ENCODE results near the gene ABLIM2. TPM values are rescaled to one million over a fixed set of nuclear protein-coding genes. Genes with fewer than 3 reads are reported as not detected.

ABLIM2 gene
- total and polyA plus RNA-seq, 2 of the 4 experiments (the other 2 are of a cell fraction), result under 0.01 to 0.10 TPM

GRCh38 chr4:8066336-8066931 is 92.2 kb downstream of the ABLIM2 start:
- no peak overlapping the region for H3K27ac ChIP-seq (ENCODE audit: insufficient read depth, low read length)
- H2AK5ac ChIP-seq (ENCODE audit: low read depth, low read length), result no peak overlapping the region
- H4K8ac ChIP-seq (ENCODE audit: low read depth in 2 of 2, low read length in 2 of 2), result no peak overlapping the region
- H2BK5ac ChIP-seq (ENCODE audit: low read depth, low read length, poor library complexity, severe bottlenecking), result no peak overlapping the region
- no peak overlapping the region for H3K23ac ChIP-seq (ENCODE audit: low read depth, low read length)
- no TSS peak for BruUV-seq (replicated peaks)
- H3K4me2 ChIP-seq (ENCODE audit: low read depth, low read length), result no peak overlapping the region
- ChIA-PET CTCF (no interaction called here), POLR2A (ENCODE audit: unreplicated experiment) (no interaction called here)
- no peak overlapping the region for H3K18ac ChIP-seq (ENCODE audit: low read depth, low read length)
- no peak overlapping the region for H3K9ac ChIP-seq (ENCODE audit: low read depth, low read length)
- no peak overlapping the region for H3K4me3 ChIP-seq (ENCODE audit: insufficient read depth, low read depth, low read length)
- H4K5ac ChIP-seq (ENCODE audit: low read depth, low read length), result no peak overlapping the region
- H3K9me1 ChIP-seq (ENCODE audit: insufficient read depth, low read length), result no peaks in the 10 kb centered on the region; the same call in 1 of the 2 replicates
- H3K36me3 ChIP-seq (ENCODE audit: control insufficient read depth, insufficient read depth, low read length), result no peaks in the 10 kb centered on the region
- H3K14ac ChIP-seq (replicated peaks; ENCODE audit: low read depth, low read length), result no peak overlapping the region
- ATAC-seq (ENCODE audit: low read depth) (no peak), DNase-seq (no peak)
- H3K4me1 ChIP-seq (ENCODE audit: control insufficient read depth, insufficient read depth, low read length), result no peaks in the 10 kb centered on the region
- H3K27me3 ChIP-seq (ENCODE audit: control insufficient read depth, insufficient read depth, low read length), result peaks cover 54% of the 10 kb centered on the region
- H4K20me1 ChIP-seq (ENCODE audit: insufficient read depth, low read length), result no peaks in the 10 kb centered on the region
- H3K56ac ChIP-seq (ENCODE audit: extremely low read depth, insufficient read depth, low read length), result no peak overlapping the region
- H3K79me1 ChIP-seq (ENCODE audit: low read depth in 1 of 2, low read length in 2 of 2), result no peaks in the 10 kb centered on the region
- no peak overlapping the region for H4K91ac ChIP-seq (ENCODE audit: insufficient read depth, low read depth, low read length)
- H3K4ac ChIP-seq (ENCODE audit: low read depth, low read length), result no peak overlapping the region
- dilution Hi-C loops (cut with HindIII; ENCODE audit: low sequenced_read_pairs, unreplicated experiment), result no loop called here
- peaks cover 19% of the 10 kb centered on the region for H3K9me3 ChIP-seq (ENCODE audit: control insufficient read depth, insufficient read depth, low read length)
- WGBS, 2 experiments (ENCODE audit: extremely low coverage in 2 of 2, insufficient read length in 1 of 2), result 85% methylated on average over 5 of the region's 13 CpGs; no CpG with 5 or more reads in 1 of the 2 experiments
- no peak overlapping the region for H2BK20ac ChIP-seq (ENCODE audit: low read depth, low read length)
- H2AK9ac ChIP-seq (replicated peaks; ENCODE audit: low read depth, low read length, poor library complexity), result no peak overlapping the region
- intact Hi-C loops (cut with micrococcal nuclease), result no loop called here
- no peak for TF ChIP-seq MAZ (IDR thresholded peaks at IDR 0.05; ENCODE audit: borderline replicate concordance, low read depth, low read length)
- no peak for TF ChIP-seq ELK1 (IDR thresholded peaks at IDR 0.05; ENCODE audit: borderline replicate concordance, low read depth, low read length)
- no peak for TF ChIP-seq MAFK (IDR thresholded peaks at IDR 0.05; ENCODE audit: low read depth, low read length)
- no peak overlapping the region for H2BK15ac ChIP-seq (ENCODE audit: low read depth, low read length)
- H2AFZ ChIP-seq (replicated peaks; ENCODE audit: low read length, poor library complexity), result no peak overlapping the region
- in situ Hi-C loops (cut with MboI; ENCODE audit: low sequenced_read_pairs), result no loop called here
- no peak overlapping the region for H2BK120ac ChIP-seq (ENCODE audit: low read depth, low read length)
